Measurements from ENCODE around the gene PIGO. TPM values are rescaled to one million over a fixed set of nuclear protein-coding genes. Genes with fewer than 3 reads are reported as not detected.

The PIGO gene
- total RNA-seq, 2 experiments from 2014 or later = 17.5 to 18.9 TPM

DNA sequence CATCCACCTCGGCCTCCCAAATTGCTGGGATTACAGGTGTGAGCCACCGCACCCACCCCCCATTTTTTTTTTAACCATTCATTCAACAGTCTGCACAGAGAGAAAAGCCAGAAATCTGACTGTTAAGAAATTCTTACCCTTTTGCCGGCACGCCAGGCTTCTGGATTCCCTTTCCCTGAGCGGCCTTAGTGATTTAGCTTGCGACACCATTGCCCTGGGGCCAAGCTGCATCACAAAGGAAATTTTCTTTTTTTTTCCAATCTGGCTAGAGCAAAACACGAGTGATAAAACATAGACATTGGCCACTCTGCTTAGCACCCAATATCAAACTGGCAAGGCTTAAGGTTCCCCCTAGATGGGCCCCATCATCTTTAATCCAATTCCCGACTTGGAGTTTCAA is 40.5 kb upstream of the PIGO start:
- H3K4me1 Mint-ChIP-seq (ENCODE audit: low read depth) = no peaks in the 10 kb centered on the region
- TF ChIP-seq, protein P1, sequence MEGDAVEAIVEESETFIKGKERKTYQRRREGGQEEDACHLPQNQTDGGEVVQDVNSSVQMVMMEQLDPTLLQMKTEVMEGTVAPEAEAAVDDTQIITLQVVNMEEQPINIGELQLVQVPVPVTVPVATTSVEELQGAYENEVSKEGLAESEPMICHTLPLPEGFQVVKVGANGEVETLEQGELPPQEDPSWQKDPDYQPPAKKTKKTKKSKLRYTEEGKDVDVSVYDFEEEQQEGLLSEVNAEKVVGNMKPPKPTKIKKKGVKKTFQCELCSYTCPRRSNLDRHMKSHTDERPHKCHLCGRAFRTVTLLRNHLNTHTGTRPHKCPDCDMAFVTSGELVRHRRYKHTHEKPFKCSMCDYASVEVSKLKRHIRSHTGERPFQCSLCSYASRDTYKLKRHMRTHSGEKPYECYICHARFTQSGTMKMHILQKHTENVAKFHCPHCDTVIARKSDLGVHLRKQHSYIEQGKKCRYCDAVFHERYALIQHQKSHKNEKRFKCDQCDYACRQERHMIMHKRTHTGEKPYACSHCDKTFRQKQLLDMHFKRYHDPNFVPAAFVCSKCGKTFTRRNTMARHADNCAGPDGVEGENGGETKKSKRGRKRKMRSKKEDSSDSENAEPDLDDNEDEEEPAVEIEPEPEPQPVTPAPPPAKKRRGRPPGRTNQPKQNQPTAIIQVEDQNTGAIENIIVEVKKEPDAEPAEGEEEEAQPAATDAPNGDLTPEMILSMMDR (IDR thresholded peaks at IDR 0.05) = no peak
- CTCF ChIA-PET = no interaction called here
- H3K9me3 ChIP-seq (ENCODE audit: control insufficient read depth in 1 of 2, insufficient read depth in 1 of 2, low read length in 2 of 2) = peaks cover 7 to 19% of the 10 kb centered on the region in 2 experiments
- no peaks in the 10 kb centered on the region for H3K27me3 Mint-ChIP-seq
- no peak overlapping the region for H3K27ac ChIP-seq (ENCODE audit: low read depth in 1 of 2, low read length in 2 of 2)
- DNase-seq (no peak), ATAC-seq (ENCODE audit: poor library complexity) (no peak)
- no peak overlapping the region for H3K4me3 ChIP-seq (ENCODE audit: low read length)
- H3K4me1 ChIP-seq (ENCODE audit: insufficient read depth, low read length) = no peaks in the 10 kb centered on the region
- peaks cover under 1% of the 10 kb centered on the region for H3K9me3 Mint-ChIP-seq
- peaks cover 0 to 2% of the 10 kb centered on the region in 2 experiments for H3K27me3 ChIP-seq (ENCODE audit: control insufficient read depth in 1 of 2, insufficient read depth in 2 of 2, low read length in 2 of 2)
- H3K36me3 ChIP-seq (ENCODE audit: insufficient read depth, low read length) = no peaks in the 10 kb centered on the region
- no peak overlapping the region for H3K27ac Mint-ChIP-seq
- intact Hi-C loops (cut with DNase I, micrococcal nuclease) = no loop called here
- no peak overlapping the region for H3K4me3 Mint-ChIP-seq
- peaks cover 4% of the 10 kb centered on the region for H3K36me3 Mint-ChIP-seq (ENCODE audit: low read depth)
- POLR2A ChIA-PET = no interaction called here

DNA sequence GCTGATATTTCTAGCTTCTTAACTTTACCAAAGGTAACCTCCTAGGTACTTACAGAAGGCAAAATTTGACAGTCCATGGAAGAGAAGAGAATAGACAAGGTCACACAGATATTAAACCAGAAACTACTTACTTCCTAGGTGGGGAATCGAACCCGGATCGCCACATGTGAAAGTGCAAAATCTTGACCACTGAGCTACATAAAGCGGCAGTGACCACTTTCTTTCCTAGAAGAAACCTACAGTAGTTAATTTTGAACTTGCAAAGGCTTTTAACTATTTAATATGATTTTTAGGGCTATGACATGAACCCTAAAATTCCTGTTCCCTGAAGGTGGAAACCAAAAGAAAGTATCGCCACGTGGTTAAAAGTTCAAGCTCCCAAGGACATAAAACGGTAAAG is 39.6 kb upstream of the PIGO start:
- Mint-ChIP-seq H3K4me1 (ENCODE audit: low read depth) (no peaks in the 10 kb centered on the region), H3K36me3 (ENCODE audit: low read depth) (peaks cover 4% of the 10 kb centered on the region), H3K27ac (no peak overlapping the region), H3K4me3 (no peak overlapping the region), H3K9me3 (peaks cover 2% of the 10 kb centered on the region), H3K27me3 (no peaks in the 10 kb centered on the region)
- H3K4me3 ChIP-seq (ENCODE audit: low read length) = no peak overlapping the region
- DNase-seq (no peak), ATAC-seq (ENCODE audit: poor library complexity) (no peak)
- intact Hi-C loops (cut with DNase I, micrococcal nuclease) = no loop called here
- no peaks in the 10 kb centered on the region for H3K4me1 ChIP-seq (ENCODE audit: insufficient read depth, low read length)
- TF ChIP-seq, protein P1 (IDR thresholded peaks at IDR 0.05) = no peak
- POLR2A ChIA-PET = no interaction called here
- H3K36me3 ChIP-seq (ENCODE audit: insufficient read depth, low read length) = no peaks in the 10 kb centered on the region
- CTCF ChIA-PET = interaction anchor here (0.7 kb wide), 1 partner anchor 244 kb away, joined by 3 read pairs; no protein-coding TSS in a partner anchor
- H3K27me3 ChIP-seq (ENCODE audit: control insufficient read depth in 1 of 2, insufficient read depth in 2 of 2, low read length in 2 of 2) = no peaks in the 10 kb centered on the region
- peaks cover 0 to 12% of the 10 kb centered on the region in 2 experiments for H3K9me3 ChIP-seq (ENCODE audit: control insufficient read depth in 1 of 2, insufficient read depth in 1 of 2, low read length in 2 of 2)
- no peak overlapping the region for H3K27ac ChIP-seq (ENCODE audit: low read depth in 1 of 2, low read length in 2 of 2)

DNA sequence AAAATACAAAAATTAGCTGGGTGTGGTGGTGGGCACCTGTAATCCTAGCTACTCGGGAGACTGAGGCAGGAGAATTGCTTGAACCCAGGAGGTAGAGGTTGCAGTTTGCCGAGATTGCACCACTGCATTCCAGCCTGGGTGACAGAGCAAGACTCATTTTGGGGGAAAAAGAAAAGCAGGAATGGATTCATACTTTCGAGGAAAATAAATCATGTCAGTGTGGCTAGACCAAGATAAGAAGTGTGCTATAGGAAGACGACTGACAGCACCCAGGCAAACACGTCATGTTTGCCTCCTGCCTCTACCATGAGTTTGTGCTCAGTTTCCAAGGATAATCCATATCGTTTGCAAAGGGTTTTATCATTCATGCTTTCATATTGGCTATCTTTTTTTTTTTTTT is 38.5 kb upstream of the PIGO start:
- Histone ChIP-seq H3K27ac (ENCODE audit: low read depth in 1 of 2, low read length in 2 of 2) (no peak overlapping the region), H3K36me3 (ENCODE audit: insufficient read depth, low read length) (no peaks in the 10 kb centered on the region), H3K4me1 (ENCODE audit: insufficient read depth, low read length) (no peaks in the 10 kb centered on the region), H3K27me3 (ENCODE audit: control insufficient read depth in 1 of 2, insufficient read depth in 2 of 2, low read length in 2 of 2) (no peaks in the 10 kb centered on the region), H3K9me3 (ENCODE audit: control insufficient read depth in 1 of 2, insufficient read depth in 1 of 2, low read length in 2 of 2) (peaks cover 0 to 12% of the 10 kb centered on the region in 2 experiments), H3K4me3 (ENCODE audit: low read length) (no peak overlapping the region)
- POLR2A ChIA-PET = no interaction called here
- CTCF ChIA-PET = no interaction called here
- TF ChIP-seq, protein P1 (IDR thresholded peaks at IDR 0.05) = no peak
- no peak for DNase-seq
- H3K4me1 Mint-ChIP-seq (ENCODE audit: low read depth) = no peaks in the 10 kb centered on the region
- ATAC-seq (ENCODE audit: poor library complexity) = no peak
- H3K4me3 Mint-ChIP-seq = no peak overlapping the region
- intact Hi-C loops (cut with DNase I, micrococcal nuclease) = no loop called here
- no peaks in the 10 kb centered on the region for H3K27me3 Mint-ChIP-seq
- no peak overlapping the region for H3K27ac Mint-ChIP-seq
- no peaks in the 10 kb centered on the region for H3K36me3 Mint-ChIP-seq (ENCODE audit: low read depth)
- H3K9me3 Mint-ChIP-seq = peaks cover 2% of the 10 kb centered on the region
